HCT116 (cell line): ENCODE results near the gene RAD9A. TPM values are rescaled to one million over a fixed set of nuclear protein-coding genes. Genes with fewer than 3 reads are reported as not detected.

Experiments
- ATAC-seq: fragments of 200-7000 bp; cut with Tn5 transposase; 2 replicates; pipeline ENCODE4 v1.9.1; 2020; ENCODE audit warnings: mild to moderate bottlenecking, moderate library complexity
- BruUV-seq: library from RNA; stranded (reverse); fragments of 400-500 nt; replicated peaks from 2 replicates; lab custom pipeline; 2021; lab: Mats Ljungman, UMichigan
- CTCF ChIA-PET: fragments of 300-600 bp; sonication (Branson Sonifier 250); formaldehyde crosslinking; loops from one replicate; lab custom pipeline; 2021; ENCODE audit warnings: antibody characterized with exemption; lab: Charles Lee
- POLR2A ChIA-PET: fragments of 300-600, 350-600 bp; sonication (Branson Sonifier 250); formaldehyde crosslinking; loops from one replicate; lab custom pipeline; 2021; ENCODE audit warnings: antibody characterized with exemption; lab: Charles Lee
- RAD21 ChIA-PET, 2 experiments: fragments of 300-600 bp; sonication (Branson Sonifier 250); formaldehyde crosslinking; loops; one replicate each; lab custom pipeline; 2023; ENCODE audit warnings: low total read pairs in 2 of 2; ENCODE audit not compliant: uncharacterized antibody in 2 of 2, unreplicated experiment in 2 of 2, low non-redundant PET in 1 of 2; lab: Charles Lee
- DNase-seq: peaks from one replicate; pipeline ENCODE4 v3.0.0-alpha.2; 2010; ENCODE audit warnings: low read depth, low spot score
- H2AFZ ChIP-seq: fragments of 200-600 bp; shearing (Covaris generic), sonication (generic); 2 replicates; pipeline ENCODE4 v1.6.1; 2017; ENCODE audit warnings: low read depth, mixed run types, mixed read lengths, antibody characterized with exemption, low read length; ENCODE audit not compliant: poor library complexity, severe bottlenecking
- H3K27ac ChIP-seq: 2 replicates; pipeline ENCODE4 v1.5.1; 2012; ENCODE audit warnings: low read depth, low read length
- H3K27me3 ChIP-seq: fragments of 200-600 bp; sonication (generic); 2 replicates; pipeline ENCODE4 v1.6.1; 2016; ENCODE audit warnings: mixed run types, low read length, mixed read lengths; ENCODE audit not compliant: insufficient read depth
- H3K36me3 ChIP-seq, 2 experiments: fragments of 200-500 bp in 1 of 2; fragments of 200-600 bp in 1 of 2; sonication (Bioruptor generic) in 1 of 2; sonication (generic) in 1 of 2; 2 replicates each; pipeline versions ENCODE4 v1.5.1 to v1.6.1; 2014 to 2016; ENCODE audit warnings: low read length in 2 of 2, inconsistent platforms in 1 of 2, mixed read lengths in 1 of 2, mixed run types in 1 of 2; ENCODE audit not compliant: insufficient read depth in 2 of 2, control insufficient read depth in 1 of 2
- H3K4me1 ChIP-seq, 2 experiments: fragments of 200-600 bp in 1 of 2; sonication (generic) in 1 of 2; 2 replicates each; pipeline versions ENCODE4 v1.5.1 to v1.6.1; 2012 to 2017; ENCODE audit warnings: low read length in 2 of 2, inconsistent platforms in 1 of 2, mild to moderate bottlenecking in 1 of 2, mixed read lengths in 1 of 2, mixed run types in 1 of 2, moderate library complexity in 1 of 2; ENCODE audit not compliant: insufficient read depth in 2 of 2, control insufficient read depth in 1 of 2
- H3K4me2 ChIP-seq: fragments of 200-600 bp; sonication (generic); 2 replicates; pipeline ENCODE4 v1.6.1; 2017; ENCODE audit warnings: mixed run types, low read length, mixed read lengths
- H3K4me3 ChIP-seq, 2 experiments: fragments of 200-600 bp in 1 of 2; sonication (generic) in 1 of 2; replicated peaks in 1 of 2; 2 replicates each; pipeline ENCODE4 v1.5.1; 2011 to 2016; ENCODE audit warnings: low read length in 2 of 2, control low read depth in 1 of 2, low read depth in 1 of 2, mild to moderate bottlenecking in 1 of 2, mixed read lengths in 1 of 2, mixed run types in 1 of 2
- H3K79me2 ChIP-seq: fragments of 200-600 bp; sonication (generic); 2 replicates; pipeline ENCODE4 v1.6.1; 2017; ENCODE audit warnings: mild to moderate bottlenecking, mixed run types, low read length, moderate library complexity, mixed read lengths; ENCODE audit not compliant: insufficient read depth
- H3K9ac ChIP-seq: fragments of 200-600 bp; sonication (generic); 2 replicates; pipeline ENCODE4 v1.6.1; 2016; ENCODE audit warnings: low read length, mixed read lengths
- H3K9me2 ChIP-seq: fragments of 200-600 bp; sonication (generic), shearing (Covaris generic); 2 replicates; pipeline ENCODE4 v1.6.1; 2017; ENCODE audit warnings: mixed run types, mild to moderate bottlenecking, moderate library complexity; ENCODE audit not compliant: insufficient read depth
- H3K9me3 ChIP-seq, 2 experiments: fragments of 200-500 bp in 1 of 2; fragments of 200-600 bp in 1 of 2; sonication (Bioruptor generic) in 1 of 2; sonication (generic) in 1 of 2; 2 replicates each; pipeline ENCODE4 v1.6.1; 2014 to 2017; ENCODE audit warnings: low read length in 2 of 2, mixed read lengths in 2 of 2, inconsistent platforms in 1 of 2, low read depth in 1 of 2, mild to moderate bottlenecking in 1 of 2, mixed run types in 1 of 2, moderate library complexity in 1 of 2; ENCODE audit not compliant: control insufficient read depth in 1 of 2, insufficient read depth in 1 of 2
- H4K20me1 ChIP-seq: fragments of 200-600 bp; sonication (generic), shearing (Covaris generic); 2 replicates; pipeline ENCODE4 v1.6.1; 2017; ENCODE audit warnings: mixed run types, mild to moderate bottlenecking, moderate library complexity; ENCODE audit not compliant: insufficient read depth
- CBX3 ChIP-seq: IDR thresholded peaks from 2 replicates; pipeline ENCODE4 v1.6.1; 2012; ENCODE audit warnings: low read depth
- CEBPB ChIP-seq: IDR thresholded peaks from 2 replicates; pipeline ENCODE4 v1.6.1; 2012; ENCODE audit warnings: low read depth
- CTCF ChIP-seq, 3 experiments: fragments of 200-600 bp in 1 of 3; sonication (generic) in 1 of 3; IDR thresholded peaks in 2 of 3; conservative IDR thresholded peaks in 1 of 3; 2 replicates each; pipeline ENCODE4 v1.5.1; 2012 to 2017; ENCODE audit warnings: low read depth in 2 of 3, low read length in 2 of 3, antibody characterized with exemption in 1 of 3, borderline replicate concordance in 1 of 3, control low read depth in 1 of 3, mild to moderate bottlenecking in 1 of 3, mixed read lengths in 1 of 3, mixed run types in 1 of 3, moderate library complexity in 1 of 3; ENCODE audit not compliant: insufficient read depth in 1 of 3
- EZH2phosphoT487 ChIP-seq: fragments of 200-600 bp; IDR thresholded peaks from 2 replicates; pipeline ENCODE4 v1.6.1; 2018; ENCODE audit warnings: antibody characterized with exemption, borderline replicate concordance
- JUND ChIP-seq: IDR thresholded peaks from 2 replicates; pipeline ENCODE4 v1.6.1; 2012
- RAD21 ChIP-seq: IDR thresholded peaks from 2 replicates; pipeline ENCODE4 v1.6.1; 2012; ENCODE audit warnings: low read depth, mild to moderate bottlenecking
- SRF ChIP-seq: IDR thresholded peaks from 2 replicates; pipeline ENCODE4 v1.6.1; 2012; ENCODE audit warnings: low read depth
- TCF7L2 ChIP-seq: IDR thresholded peaks from 2 replicates; pipeline ENCODE4 v1.7.0; 2011; ENCODE audit warnings: borderline replicate concordance, inconsistent platforms; ENCODE audit not compliant: insufficient read depth, insufficient read length; ENCODE audit errors: extremely low read depth
- YY1 ChIP-seq: IDR thresholded peaks from 2 replicates; pipeline ENCODE4 v1.6.1; 2011; ENCODE audit warnings: low read length, low read depth, moderate library complexity, mild to moderate bottlenecking; ENCODE audit not compliant: insufficient replicate concordance; ENCODE audit errors: extremely low read depth
- ZNF274 ChIP-seq: fragments of 200-500 bp; sonication (Bioruptor generic); IDR thresholded peaks from 2 replicates; pipeline ENCODE4 v1.6.1; 2014; ENCODE audit warnings: mild to moderate bottlenecking, low read depth, low read length, inconsistent platforms
- intact Hi-C: fragments of 100-400 bp; cut with micrococcal nuclease; formaldehyde crosslinking; loops from 2 replicates; pipeline ENCODE4 v1.10.0; 2022
- total RNA-seq: library from RNA; stranded (reverse); gene quantifications from one replicate; pipeline ENCODE4 v1.2.1, GENCODE V29; 2021; ENCODE audit not compliant: unreplicated experiment

RAD9A gene
- total RNA-seq, 1 experiment from 2014 or later = 49.8 TPM

- TF ChIP-seq CBX3 = no peak
- TF ChIP-seq SRF = no peak
- no peak for TF ChIP-seq TCF7L2
- no peak for TF ChIP-seq EZH2phosphoT487
- no peak for TF ChIP-seq JUND
- TF ChIP-seq CTCF (IDR thresholded peaks at IDR 0.05 in 2 of 3, conservative IDR thresholded peaks at IDR 0.05 in 1 of 3; ENCODE audit: borderline replicate concordance in 1 of 3, insufficient read depth in 1 of 3, low read depth in 2 of 3, low read length in 2 of 3) = no peak
- no peak for TF ChIP-seq CEBPB
These were observed 42.7 kb downstream of the RAD9A start (continued) for GRCh38 chr11:67434395-67434881.

- Histone ChIP-seq H3K9me2 (no peaks in the 10 kb centered on the region), H3K36me3 (peaks cover 10 to 17% of the 10 kb centered on the region in 2 experiments; a peak in 3 of 4 replicates), H3K9me3 (no peaks in the 10 kb centered on the region), H2AFZ (no peak overlapping the region), H3K4me2 (no peak overlapping the region), H3K4me1 (peaks cover 0 to 16% of the 10 kb centered on the region in 2 experiments; a peak in 3 of 4 replicates), H3K4me3 (no peak overlapping the region), H3K9ac (no peak overlapping the region), H4K20me1 (no peaks in the 10 kb centered on the region), H3K27ac (peak overlapping the region; percentile 1; the same call in 1 of the 2 replicates), H3K27me3 (no peaks in the 10 kb centered on the region), H3K79me2 (peaks cover 7% of the 10 kb centered on the region; the same call in 1 of the 2 replicates)
- intact Hi-C loops = no loop called here
- TF ChIP-seq RAD21 = no peak
- no peak for TF ChIP-seq ZNF274
- no peak for TF ChIP-seq TCF7L2
- TF ChIP-seq YY1 = no peak
- POLR2A ChIA-PET = no interaction called here
- BruUV-seq = no TSS peak
- ATAC-seq (no peak), DNase-seq (no peak)
- CTCF ChIA-PET = no interaction called here
- RAD21 ChIA-PET = no interaction called here
These were observed 43.4 kb downstream of the RAD9A start for GRCh38 chr11:67435031-67435726.
